ENCODE measurements around the gene CTDSP2.
"Not testable (repeated sequence)": the region's sequence is repeated elsewhere in the genome, so short reads cannot be mapped to it uniquely, and the experiment has no call there.

Gene CTDSP2

GRCh38 chr12:57846577-57847319 lies at the start of gene CTDSP2:
Gene CTDSP2 (minus strand): TSS chr12:57846729. CDS start chr12:57846435, 294 bp downstream.
- DNase-seq (ENCODE audit: low spot score): peak; percentile 98

GRCh38 chr12:57896115-57896433 lies 49.5 kb upstream of the CTDSP2 start:
- no peak for DNase-seq (ENCODE audit: low spot score)

GRCh38 chr12:57895389-57896114 lies 49.0 kb upstream of the CTDSP2 start:
- no peak for DNase-seq (ENCODE audit: low spot score)

GRCh38 chr12:57894399-57895292 lies 48.1 kb upstream of the CTDSP2 start:
- no peak for DNase-seq (ENCODE audit: low spot score)

GRCh38 chr12:57893431-57894353 lies 47.2 kb upstream of the CTDSP2 start:
- no peak for DNase-seq (ENCODE audit: low spot score)

GRCh38 chr12:57892232-57892972 lies 45.9 kb upstream of the CTDSP2 start:
- DNase-seq (ENCODE audit: low spot score): no peak

- DNase-seq (ENCODE audit: low spot score): no peak
These were observed 45.2 kb upstream of the CTDSP2 start for GRCh38 chr12:57891542-57892228.

GRCh38 chr12:57890191-57891115 lies 43.9 kb upstream of the CTDSP2 start:
- DNase-seq (ENCODE audit: low spot score): no peak

GRCh38 chr12:57889500-57889989 lies 43.0 kb upstream of the CTDSP2 start:
- no peak for DNase-seq (ENCODE audit: low spot score)

GRCh38 chr12:57888409-57889157 lies 42.1 kb upstream of the CTDSP2 start:
- DNase-seq (ENCODE audit: low spot score): no peak

GRCh38 chr12:57887631-57888408 lies 41.3 kb upstream of the CTDSP2 start:
- no peak for DNase-seq (ENCODE audit: low spot score)

GRCh38 chr12:57886964-57887363 lies 40.4 kb upstream of the CTDSP2 start:
- not testable (repeated sequence) for DNase-seq (ENCODE audit: low spot score)

GRCh38 chr12:57886542-57886941 lies 40.0 kb upstream of the CTDSP2 start:
- no peak for DNase-seq (ENCODE audit: low spot score)

GRCh38 chr12:57885207-57885606 lies 38.7 kb upstream of the CTDSP2 start:
- no peak for DNase-seq (ENCODE audit: low spot score)

GRCh38 chr12:57883700-57884099 lies 37.2 kb upstream of the CTDSP2 start:
- DNase-seq (ENCODE audit: low spot score): no peak

GRCh38 chr12:57883057-57883456 lies 36.5 kb upstream of the CTDSP2 start:
- no peak for DNase-seq (ENCODE audit: low spot score)

- DNase-seq (ENCODE audit: low spot score): no peak
These were observed 36.0 kb upstream of the CTDSP2 start for GRCh38 chr12:57882575-57882974.
